HCT116 (cell line): ENCODE data around the gene ZNF524. TPM values are rescaled to one million over a fixed set of nuclear protein-coding genes. Genes with fewer than 3 reads are reported as not detected.

Source experiments
- ATAC-seq: fragments of 200-7000 bp; cut with Tn5 transposase; 2 replicates; pipeline ENCODE4 v1.9.1; 2020; ENCODE audit warnings: mild to moderate bottlenecking, moderate library complexity
- BruUV-seq: library from RNA; stranded (reverse); fragments of 400-500 nt; replicated peaks from 2 replicates; lab custom pipeline; 2021; lab: Mats Ljungman, UMichigan
- CTCF ChIA-PET: fragments of 300-600 bp; sonication (Branson Sonifier 250); formaldehyde crosslinking; loops from one replicate; lab custom pipeline; 2021; ENCODE audit warnings: antibody characterized with exemption; lab: Charles Lee
- POLR2A ChIA-PET: fragments of 300-600, 350-600 bp; sonication (Branson Sonifier 250); formaldehyde crosslinking; loops from one replicate; lab custom pipeline; 2021; ENCODE audit warnings: antibody characterized with exemption; lab: Charles Lee
- RAD21 ChIA-PET, 2 experiments: fragments of 300-600 bp; sonication (Branson Sonifier 250); formaldehyde crosslinking; loops; one replicate each; lab custom pipeline; 2023; ENCODE audit warnings: low total read pairs in 2 of 2; ENCODE audit not compliant: uncharacterized antibody in 2 of 2, unreplicated experiment in 2 of 2, low non-redundant PET in 1 of 2; lab: Charles Lee
- DNase-seq: peaks from one replicate; pipeline ENCODE4 v3.0.0-alpha.2; 2010; ENCODE audit warnings: low read depth, low spot score
- H2AFZ ChIP-seq: fragments of 200-600 bp; shearing (Covaris generic), sonication (generic); 2 replicates; pipeline ENCODE4 v1.6.1; 2017; ENCODE audit warnings: low read depth, mixed run types, mixed read lengths, antibody characterized with exemption, low read length; ENCODE audit not compliant: poor library complexity, severe bottlenecking
- H3K27ac ChIP-seq: 2 replicates; pipeline ENCODE4 v1.5.1; 2012; ENCODE audit warnings: low read depth, low read length
- H3K27me3 ChIP-seq: fragments of 200-600 bp; sonication (generic); 2 replicates; pipeline ENCODE4 v1.6.1; 2016; ENCODE audit warnings: mixed run types, low read length, mixed read lengths; ENCODE audit not compliant: insufficient read depth
- H3K36me3 ChIP-seq, 2 experiments: fragments of 200-500 bp in 1 of 2; fragments of 200-600 bp in 1 of 2; sonication (Bioruptor generic) in 1 of 2; sonication (generic) in 1 of 2; 2 replicates each; pipeline versions ENCODE4 v1.5.1 to v1.6.1; 2014 to 2016; ENCODE audit warnings: low read length in 2 of 2, inconsistent platforms in 1 of 2, mixed read lengths in 1 of 2, mixed run types in 1 of 2; ENCODE audit not compliant: insufficient read depth in 2 of 2, control insufficient read depth in 1 of 2
- H3K4me1 ChIP-seq, 2 experiments: fragments of 200-600 bp in 1 of 2; sonication (generic) in 1 of 2; 2 replicates each; pipeline versions ENCODE4 v1.5.1 to v1.6.1; 2012 to 2017; ENCODE audit warnings: low read length in 2 of 2, inconsistent platforms in 1 of 2, mild to moderate bottlenecking in 1 of 2, mixed read lengths in 1 of 2, mixed run types in 1 of 2, moderate library complexity in 1 of 2; ENCODE audit not compliant: insufficient read depth in 2 of 2, control insufficient read depth in 1 of 2
- H3K4me2 ChIP-seq: fragments of 200-600 bp; sonication (generic); 2 replicates; pipeline ENCODE4 v1.6.1; 2017; ENCODE audit warnings: mixed run types, low read length, mixed read lengths
- H3K4me3 ChIP-seq, 2 experiments: fragments of 200-600 bp in 1 of 2; sonication (generic) in 1 of 2; replicated peaks in 1 of 2; 2 replicates each; pipeline ENCODE4 v1.5.1; 2011 to 2016; ENCODE audit warnings: low read length in 2 of 2, control low read depth in 1 of 2, low read depth in 1 of 2, mild to moderate bottlenecking in 1 of 2, mixed read lengths in 1 of 2, mixed run types in 1 of 2
- H3K79me2 ChIP-seq: fragments of 200-600 bp; sonication (generic); 2 replicates; pipeline ENCODE4 v1.6.1; 2017; ENCODE audit warnings: mild to moderate bottlenecking, mixed run types, low read length, moderate library complexity, mixed read lengths; ENCODE audit not compliant: insufficient read depth
- H3K9ac ChIP-seq: fragments of 200-600 bp; sonication (generic); 2 replicates; pipeline ENCODE4 v1.6.1; 2016; ENCODE audit warnings: low read length, mixed read lengths
- H3K9me2 ChIP-seq: fragments of 200-600 bp; sonication (generic), shearing (Covaris generic); 2 replicates; pipeline ENCODE4 v1.6.1; 2017; ENCODE audit warnings: mixed run types, mild to moderate bottlenecking, moderate library complexity; ENCODE audit not compliant: insufficient read depth
- H3K9me3 ChIP-seq, 2 experiments: fragments of 200-500 bp in 1 of 2; fragments of 200-600 bp in 1 of 2; sonication (Bioruptor generic) in 1 of 2; sonication (generic) in 1 of 2; 2 replicates each; pipeline ENCODE4 v1.6.1; 2014 to 2017; ENCODE audit warnings: low read length in 2 of 2, mixed read lengths in 2 of 2, inconsistent platforms in 1 of 2, low read depth in 1 of 2, mild to moderate bottlenecking in 1 of 2, mixed run types in 1 of 2, moderate library complexity in 1 of 2; ENCODE audit not compliant: control insufficient read depth in 1 of 2, insufficient read depth in 1 of 2
- H4K20me1 ChIP-seq: fragments of 200-600 bp; sonication (generic), shearing (Covaris generic); 2 replicates; pipeline ENCODE4 v1.6.1; 2017; ENCODE audit warnings: mixed run types, mild to moderate bottlenecking, moderate library complexity; ENCODE audit not compliant: insufficient read depth
- JUND ChIP-seq: IDR thresholded peaks from 2 replicates; pipeline ENCODE4 v1.6.1; 2012
- MAX ChIP-seq: IDR thresholded peaks from 2 replicates; pipeline ENCODE4 v1.6.1; 2012
- POLR2A ChIP-seq: IDR thresholded peaks from 2 replicates; pipeline ENCODE4 v1.7.0; 2011; ENCODE audit warnings: borderline replicate concordance; ENCODE audit not compliant: insufficient read depth, insufficient read length; ENCODE audit errors: extremely low read depth
- POLR2AphosphoS5 ChIP-seq: IDR thresholded peaks from 2 replicates; pipeline ENCODE4 v1.6.1; 2011; ENCODE audit warnings: mild to moderate bottlenecking, low read depth, low read length, moderate library complexity
- SRF ChIP-seq: IDR thresholded peaks from 2 replicates; pipeline ENCODE4 v1.6.1; 2012; ENCODE audit warnings: low read depth
- TCF7L2 ChIP-seq: IDR thresholded peaks from 2 replicates; pipeline ENCODE4 v1.7.0; 2011; ENCODE audit warnings: borderline replicate concordance, inconsistent platforms; ENCODE audit not compliant: insufficient read depth, insufficient read length; ENCODE audit errors: extremely low read depth
- YY1 ChIP-seq: IDR thresholded peaks from 2 replicates; pipeline ENCODE4 v1.6.1; 2011; ENCODE audit warnings: low read length, low read depth, moderate library complexity, mild to moderate bottlenecking; ENCODE audit not compliant: insufficient replicate concordance; ENCODE audit errors: extremely low read depth
- intact Hi-C: fragments of 100-400 bp; cut with micrococcal nuclease; formaldehyde crosslinking; loops from 2 replicates; pipeline ENCODE4 v1.10.0; 2022
- total RNA-seq: library from RNA; stranded (reverse); gene quantifications from one replicate; pipeline ENCODE4 v1.2.1, GENCODE V29; 2021; ENCODE audit not compliant: unreplicated experiment
- TF ChIP-seq, protein P1 (sequence below): IDR thresholded peaks from 2 replicates; pipeline ENCODE4 v1.6.1; 2012
- TF ChIP-seq, protein P2 (sequence below), 3 experiments: fragments of 200-600 bp in 1 of 3; sonication (generic) in 1 of 3; IDR thresholded peaks in 2 of 3; conservative IDR thresholded peaks in 1 of 3; 2 replicates each; pipeline ENCODE4 v1.5.1; 2012 to 2017; ENCODE audit warnings: low read depth in 2 of 3, low read length in 2 of 3, antibody characterized with exemption in 1 of 3, borderline replicate concordance in 1 of 3, control low read depth in 1 of 3, mild to moderate bottlenecking in 1 of 3, mixed read lengths in 1 of 3, mixed run types in 1 of 3, moderate library complexity in 1 of 3; ENCODE audit not compliant: insufficient read depth in 1 of 3

The ZNF524 gene
- total RNA-seq, 1 experiment from 2014 or later = 17.2 TPM

- ChIA-PET RAD21 (no interaction called here), CTCF (no interaction called here), POLR2A (no interaction called here)
- Histone ChIP-seq H3K9ac (no peak overlapping the region), H2AFZ (no peak overlapping the region), H3K4me2 (no peak overlapping the region), H3K36me3 (no peaks in the 10 kb centered on the region; a peak in 2 of 4 replicates), H3K4me1 (peaks cover 7 to 14% of the 10 kb centered on the region in 2 experiments; a peak in 3 of 4 replicates), H3K9me2 (no peaks in the 10 kb centered on the region), H3K9me3 (no peaks in the 10 kb centered on the region), H3K4me3 (no peak overlapping the region), H3K27ac (no peak overlapping the region), H4K20me1 (no peaks in the 10 kb centered on the region), H3K79me2 (peaks cover 16% of the 10 kb centered on the region), H3K27me3 (no peaks in the 10 kb centered on the region)
- no peak for ATAC-seq
- BruUV-seq = no TSS peak
- TF ChIP-seq POLR2A (no peak), SRF (no peak), YY1 (no peak), TCF7L2 (no peak), MAX (no peak), JUND (no peak), POLR2AphosphoS5 (no peak)
- TF ChIP-seq, protein P1, sequence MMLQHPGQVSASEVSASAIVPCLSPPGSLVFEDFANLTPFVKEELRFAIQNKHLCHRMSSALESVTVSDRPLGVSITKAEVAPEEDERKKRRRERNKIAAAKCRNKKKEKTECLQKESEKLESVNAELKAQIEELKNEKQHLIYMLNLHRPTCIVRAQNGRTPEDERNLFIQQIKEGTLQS = no peak
- TF ChIP-seq, protein P2, sequence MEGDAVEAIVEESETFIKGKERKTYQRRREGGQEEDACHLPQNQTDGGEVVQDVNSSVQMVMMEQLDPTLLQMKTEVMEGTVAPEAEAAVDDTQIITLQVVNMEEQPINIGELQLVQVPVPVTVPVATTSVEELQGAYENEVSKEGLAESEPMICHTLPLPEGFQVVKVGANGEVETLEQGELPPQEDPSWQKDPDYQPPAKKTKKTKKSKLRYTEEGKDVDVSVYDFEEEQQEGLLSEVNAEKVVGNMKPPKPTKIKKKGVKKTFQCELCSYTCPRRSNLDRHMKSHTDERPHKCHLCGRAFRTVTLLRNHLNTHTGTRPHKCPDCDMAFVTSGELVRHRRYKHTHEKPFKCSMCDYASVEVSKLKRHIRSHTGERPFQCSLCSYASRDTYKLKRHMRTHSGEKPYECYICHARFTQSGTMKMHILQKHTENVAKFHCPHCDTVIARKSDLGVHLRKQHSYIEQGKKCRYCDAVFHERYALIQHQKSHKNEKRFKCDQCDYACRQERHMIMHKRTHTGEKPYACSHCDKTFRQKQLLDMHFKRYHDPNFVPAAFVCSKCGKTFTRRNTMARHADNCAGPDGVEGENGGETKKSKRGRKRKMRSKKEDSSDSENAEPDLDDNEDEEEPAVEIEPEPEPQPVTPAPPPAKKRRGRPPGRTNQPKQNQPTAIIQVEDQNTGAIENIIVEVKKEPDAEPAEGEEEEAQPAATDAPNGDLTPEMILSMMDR (IDR thresholded peaks at IDR 0.05 in 2 of 3, conservative IDR thresholded peaks at IDR 0.05 in 1 of 3; ENCODE audit: borderline replicate concordance in 1 of 3, insufficient read depth in 1 of 3, low read depth in 2 of 3, low read length in 2 of 3) = no peak
- intact Hi-C loops = no loop called here
- DNase-seq = no peak
Measured at GRCh38 chr19:55578031-55578760, 21.9 kb upstream of the ZNF524 start.
